K562 (cell line): ENCODE results near the gene TRIO.

Experiments used
- ATF4 ChIP-seq: fragments of 450-650 bp; formaldehyde crosslinking; IDR thresholded peaks from 2 replicates; pipeline ENCODE4 v1.4.0; 2022; ENCODE audit warnings: mild to moderate bottlenecking, moderate library complexity
- CEBPZ ChIP-seq: fragments of 150-350 bp; IDR thresholded peaks from 2 replicates; pipeline ENCODE4 v1.6.1; 2014; ENCODE audit warnings: low read depth, mild to moderate bottlenecking, low read length, borderline replicate concordance
- CREB1 ChIP-seq, 2 experiments: sonication (generic) in 1 of 2; formaldehyde crosslinking in 1 of 2; IDR thresholded peaks; 2 replicates each; pipeline versions ENCODE4 v1.6.1 to v1.8.0; 2012 to 2022; ENCODE audit warnings: inconsistent platforms in 1 of 2, mild to moderate bottlenecking in 1 of 2, missing genetic modification reagents in 1 of 2, moderate library complexity in 1 of 2
- CTCF ChIP-seq, 3 experiments: IDR thresholded peaks in 2 of 3; conservative IDR thresholded peaks in 1 of 3; 2 replicates each; pipeline ENCODE4 v1.5.1; 2011 to 2012; ENCODE audit warnings: low read length in 3 of 3, mild to moderate bottlenecking in 3 of 3, control low read depth in 2 of 3, improper control_type of control experiment in 1 of 3, inconsistent platforms in 1 of 3, low read depth in 1 of 3, mixed read lengths in 1 of 3, moderate library complexity in 1 of 3; ENCODE audit not compliant: insufficient read depth in 2 of 3
- DDX20 ChIP-seq: fragments of 450-650 bp; IDR thresholded peaks from 2 replicates; pipeline ENCODE4 v1.6.1; 2016; ENCODE audit warnings: missing genetic modification characterization, low read depth, mild to moderate bottlenecking, missing compliant biosample characterization, moderate library complexity
- FOXK2 ChIP-seq, 2 experiments: fragments of 450-650 bp; IDR thresholded peaks in 1 of 2; conservative IDR thresholded peaks in 1 of 2; 2 replicates each; pipeline ENCODE4 v1.6.1; 2016; ENCODE audit warnings: low read depth in 2 of 2, mild to moderate bottlenecking in 1 of 2
- FOXP4 ChIP-seq: sonication (generic); formaldehyde crosslinking; IDR thresholded peaks from 2 replicates; pipeline ENCODE4 v1.8.0; 2022; ENCODE audit warnings: mild to moderate bottlenecking, missing genetic modification reagents, borderline replicate concordance
- GABPB2 ChIP-seq: fragments of 250-450 bp; sonication (Bioruptor Pico); conservative IDR thresholded peaks from 2 replicates; pipeline ENCODE4 v1.5.1; 2021; ENCODE audit warnings: mild to moderate bottlenecking
- HMGXB4 ChIP-seq: sonication (generic); formaldehyde crosslinking; IDR thresholded peaks from 2 replicates; pipeline ENCODE4 v1.8.1; 2023; ENCODE audit warnings: mild to moderate bottlenecking, missing genetic modification reagents
- JUND ChIP-seq, 2 experiments: IDR thresholded peaks; 2 replicates in 1 of 2; 3 replicates in 1 of 2; pipeline ENCODE4 v1.6.1; 2011; ENCODE audit warnings: borderline replicate concordance in 2 of 2, low read depth in 2 of 2, low read length in 2 of 2, improper control_type of control experiment in 1 of 2, missing biosample characterization in 1 of 2, missing genetic modification characterization in 1 of 2, missing genetic modification reagents in 1 of 2
- NCOR1 ChIP-seq: fragments of 450-650 bp; IDR thresholded peaks from 2 replicates; pipeline ENCODE4 v1.6.1; 2016; ENCODE audit warnings: mild to moderate bottlenecking, moderate library complexity
- POLR2A ChIP-seq: fragments of 450-650 bp; conservative IDR thresholded peaks from 2 replicates; pipeline ENCODE4 v1.6.1; 2016
- POLR2AphosphoS5 ChIP-seq: IDR thresholded peaks from 2 replicates; pipeline ENCODE4 v1.6.1; 2011; ENCODE audit warnings: mild to moderate bottlenecking, low read depth, low read length, moderate library complexity; ENCODE audit not compliant: control insufficient read depth, insufficient read depth
- ZFP91 ChIP-seq: sonication (generic); formaldehyde crosslinking; IDR thresholded peaks from 2 replicates; pipeline ENCODE4 v1.8.0; 2022; ENCODE audit warnings: mild to moderate bottlenecking, missing genetic modification reagents

- TF ChIP-seq CEBPZ (no peak), HMGXB4 (CRISPR knock-in tag) (no peak), POLR2AphosphoS5 (no peak), FOXK2 (conservative IDR thresholded peaks at IDR 0.05 in 1 of 2, IDR thresholded peaks at IDR 0.05 in 1 of 2; ENCODE audit: low read depth in 2 of 2) (no peak), CTCF (IDR thresholded peaks at IDR 0.05 in 2 of 3, conservative IDR thresholded peaks at IDR 0.05 in 1 of 3; ENCODE audit: insufficient read depth in 2 of 3, low read depth in 1 of 3, low read length in 3 of 3) (no peak), NCOR1 (no peak), JUND (IDR thresholded peaks at IDR 0.05; ENCODE audit: borderline replicate concordance, low read depth, low read length) (no peak), JUND (tag; IDR thresholded peaks at IDR 0.05; ENCODE audit: borderline replicate concordance, low read depth, low read length) (no peak), DDX20 (tag) (no peak), ATF4 (CRISPR knock-in tag) (no peak), GABPB2 (CRISPR knock-in tag) (no peak), CREB1 (IDR thresholded peaks at IDR 0.05) (no peak), CREB1 (CRISPR knock-in tag; IDR thresholded peaks at IDR 0.05) (no peak), POLR2A (no peak), FOXP4 (CRISPR knock-in tag) (no peak), ZFP91 (CRISPR knock-in tag) (no peak)
Measured at GRCh38 chr5:14366763-14367162, 223.6 kb downstream of the TRIO start.
